HepG2 (cell line): ENCODE measurements around the gene MYO1G. TPM values are rescaled to one million over a fixed set of nuclear protein-coding genes. Genes with fewer than 3 reads are reported as not detected.
A peak's percentile ranks its signal among the peaks of the same experiment; 100 is the strongest.

Source experiments
- CEBPG ChIP-seq: IDR thresholded peaks from 2 replicates; pipeline ENCODE4 v1.6.1; 2016
- KLF15 ChIP-seq: sonication (generic); formaldehyde crosslinking; IDR thresholded peaks from 2 replicates; pipeline ENCODE4 v1.8.1; 2023; ENCODE audit warnings: borderline replicate concordance, mild to moderate bottlenecking, inconsistent platforms, missing genetic modification reagents, mixed read lengths
- POGZ ChIP-seq: sonication (generic); formaldehyde crosslinking; IDR thresholded peaks from 2 replicates; pipeline ENCODE4 v1.4.0; 2020; ENCODE audit warnings: mild to moderate bottlenecking, missing genetic modification reagents
- PTBP1 ChIP-seq: fragments of 200-400 bp; formaldehyde crosslinking; IDR thresholded peaks from 2 replicates; pipeline ENCODE4 v1.6.1; 2018; ENCODE audit warnings: low read length, low read depth; ENCODE audit not compliant: poor library complexity, severe bottlenecking
- RXRB ChIP-seq: IDR thresholded peaks from 2 replicates; pipeline ENCODE4 v1.6.1; 2016; ENCODE audit warnings: borderline replicate concordance, missing genetic modification reagents, missing compliant biosample characterization
- ZNF629 ChIP-seq: sonication (generic); formaldehyde crosslinking; conservative IDR thresholded peaks from 2 replicates; pipeline ENCODE4 v1.5.0; 2020; ENCODE audit warnings: missing genetic modification reagents
- ZNF749 ChIP-seq: sonication (generic); formaldehyde crosslinking; IDR thresholded peaks from 2 replicates; pipeline ENCODE4 v1.8.0; 2022; ENCODE audit warnings: mild to moderate bottlenecking, missing genetic modification reagents, moderate library complexity, borderline replicate concordance
- ZNF883 ChIP-seq: sonication (generic); formaldehyde crosslinking; IDR thresholded peaks from 2 replicates; pipeline ENCODE4 v1.5.1; 2020; ENCODE audit warnings: mild to moderate bottlenecking, missing genetic modification reagents; ENCODE audit errors: not compliant biosample characterization
- polyA plus RNA-seq, 8 experiments: library from polyadenylated mRNA; depleted of rRNA in 3 of 8; stranded (reverse) in 7 of 8; unstranded in 1 of 8; fragments of >200 nt; fragmentation: Illumina TruSeq in 4 of 8; extraction: Trizol in 4 of 8; gene quantifications; 2 replicates each; pipeline versions ENCODE4 v1.2.1 to v1.2.3, GENCODE V29; 2011 to 2016; ENCODE audit warnings: low read depth in 4 of 8, missing spikeins in 1 of 8, mixed read lengths in 1 of 8; ENCODE audit not compliant: insufficient read depth in 1 of 8
- total RNA-seq, 5 experiments: library from RNA; depleted of rRNA; stranded (reverse); fragments of >200 nt; fragmentation: Illumina TruSeq; extraction: Trizol; gene quantifications; 2 replicates each; pipeline ENCODE4 v1.2.3, GENCODE V29; 2016; ENCODE audit warnings: low read depth in 1 of 5
- TF ChIP-seq, protein P1 (sequence below): sonication (generic); formaldehyde crosslinking; IDR thresholded peaks from 2 replicates; pipeline ENCODE4 v1.5.1; 2020; ENCODE audit warnings: mild to moderate bottlenecking, moderate library complexity, missing genetic modification reagents
- TF ChIP-seq, protein P2 (sequence below): sonication (generic); formaldehyde crosslinking; conservative IDR thresholded peaks from 2 replicates; pipeline ENCODE4 v1.4.0; 2020; ENCODE audit warnings: missing genetic modification reagents
- TF ChIP-seq, protein P3 (sequence below): sonication (generic); formaldehyde crosslinking; IDR thresholded peaks from 2 replicates; pipeline ENCODE4 v1.8.0; 2023; ENCODE audit warnings: mild to moderate bottlenecking, missing genetic modification reagents
- TF ChIP-seq, protein P4 (sequence below): sonication (generic); formaldehyde crosslinking; IDR thresholded peaks from 2 replicates; pipeline ENCODE4 v1.5.0; 2020; ENCODE audit warnings: mild to moderate bottlenecking, missing genetic modification reagents, borderline replicate concordance

The MYO1G gene
- total and polyA plus RNA-seq, 2 of the 13 experiments (the other 11 are each of a cell fraction or from before 2014, with no cell fraction given), result 0.29 to 1.1 TPM

- TF ChIP-seq RXRB (CRISPR knock-in tag) (no peak), ZNF749 (CRISPR knock-in tag) (no peak), ZNF629 (CRISPR knock-in tag) (no peak), CEBPG (CRISPR knock-in tag) (peak; percentile 6; the same call in 1 of the 2 replicates), POGZ (CRISPR knock-in tag) (0 out of 2 replicates have a peak, but pooled peaks have one; percentile 21), ZNF883 (CRISPR knock-in tag) (no peak), KLF15 (no peak), PTBP1 (no peak)
- TF ChIP-seq, protein P1, sequence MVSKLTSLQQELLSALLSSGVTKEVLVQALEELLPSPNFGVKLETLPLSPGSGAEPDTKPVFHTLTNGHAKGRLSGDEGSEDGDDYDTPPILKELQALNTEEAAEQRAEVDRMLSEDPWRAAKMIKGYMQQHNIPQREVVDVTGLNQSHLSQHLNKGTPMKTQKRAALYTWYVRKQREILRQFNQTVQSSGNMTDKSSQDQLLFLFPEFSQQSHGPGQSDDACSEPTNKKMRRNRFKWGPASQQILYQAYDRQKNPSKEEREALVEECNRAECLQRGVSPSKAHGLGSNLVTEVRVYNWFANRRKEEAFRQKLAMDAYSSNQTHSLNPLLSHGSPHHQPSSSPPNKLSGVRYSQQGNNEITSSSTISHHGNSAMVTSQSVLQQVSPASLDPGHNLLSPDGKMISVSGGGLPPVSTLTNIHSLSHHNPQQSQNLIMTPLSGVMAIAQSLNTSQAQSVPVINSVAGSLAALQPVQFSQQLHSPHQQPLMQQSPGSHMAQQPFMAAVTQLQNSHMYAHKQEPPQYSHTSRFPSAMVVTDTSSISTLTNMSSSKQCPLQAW (CRISPR knock-in tag), result no peak
- TF ChIP-seq, protein P2, sequence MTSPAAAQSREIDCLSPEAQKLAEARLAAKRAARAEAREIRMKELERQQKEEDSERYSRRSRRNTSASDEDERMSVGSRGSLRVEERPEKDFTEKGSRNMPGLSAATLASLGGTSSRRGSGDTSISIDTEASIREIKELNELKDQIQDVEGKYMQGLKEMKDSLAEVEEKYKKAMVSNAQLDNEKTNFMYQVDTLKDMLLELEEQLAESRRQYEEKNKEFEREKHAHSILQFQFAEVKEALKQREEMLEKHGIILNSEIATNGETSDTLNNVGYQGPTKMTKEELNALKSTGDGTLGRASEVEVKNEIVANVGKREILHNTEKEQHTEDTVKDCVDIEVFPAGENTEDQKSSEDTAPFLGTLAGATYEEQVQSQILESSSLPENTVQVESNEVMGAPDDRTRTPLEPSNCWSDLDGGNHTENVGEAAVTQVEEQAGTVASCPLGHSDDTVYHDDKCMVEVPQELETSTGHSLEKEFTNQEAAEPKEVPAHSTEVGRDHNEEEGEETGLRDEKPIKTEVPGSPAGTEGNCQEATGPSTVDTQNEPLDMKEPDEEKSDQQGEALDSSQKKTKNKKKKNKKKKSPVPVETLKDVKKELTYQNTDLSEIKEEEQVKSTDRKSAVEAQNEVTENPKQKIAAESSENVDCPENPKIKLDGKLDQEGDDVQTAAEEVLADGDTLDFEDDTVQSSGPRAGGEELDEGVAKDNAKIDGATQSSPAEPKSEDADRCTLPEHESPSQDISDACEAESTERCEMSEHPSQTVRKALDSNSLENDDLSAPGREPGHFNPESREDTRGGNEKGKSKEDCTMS (CRISPR knock-in tag), result no peak
- TF ChIP-seq, protein P3, sequence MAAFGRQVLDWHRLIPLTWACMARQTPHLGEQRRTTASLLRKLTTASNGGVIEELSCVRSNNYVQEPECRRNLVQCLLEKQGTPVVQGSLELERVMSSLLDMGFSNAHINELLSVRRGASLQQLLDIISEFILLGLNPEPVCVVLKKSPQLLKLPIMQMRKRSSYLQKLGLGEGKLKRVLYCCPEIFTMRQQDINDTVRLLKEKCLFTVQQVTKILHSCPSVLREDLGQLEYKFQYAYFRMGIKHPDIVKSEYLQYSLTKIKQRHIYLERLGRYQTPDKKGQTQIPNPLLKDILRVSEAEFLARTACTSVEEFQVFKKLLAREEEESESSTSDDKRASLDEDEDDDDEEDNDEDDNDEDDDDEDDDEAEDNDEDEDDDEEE (CRISPR knock-in tag), result no peak
- TF ChIP-seq, protein P4, sequence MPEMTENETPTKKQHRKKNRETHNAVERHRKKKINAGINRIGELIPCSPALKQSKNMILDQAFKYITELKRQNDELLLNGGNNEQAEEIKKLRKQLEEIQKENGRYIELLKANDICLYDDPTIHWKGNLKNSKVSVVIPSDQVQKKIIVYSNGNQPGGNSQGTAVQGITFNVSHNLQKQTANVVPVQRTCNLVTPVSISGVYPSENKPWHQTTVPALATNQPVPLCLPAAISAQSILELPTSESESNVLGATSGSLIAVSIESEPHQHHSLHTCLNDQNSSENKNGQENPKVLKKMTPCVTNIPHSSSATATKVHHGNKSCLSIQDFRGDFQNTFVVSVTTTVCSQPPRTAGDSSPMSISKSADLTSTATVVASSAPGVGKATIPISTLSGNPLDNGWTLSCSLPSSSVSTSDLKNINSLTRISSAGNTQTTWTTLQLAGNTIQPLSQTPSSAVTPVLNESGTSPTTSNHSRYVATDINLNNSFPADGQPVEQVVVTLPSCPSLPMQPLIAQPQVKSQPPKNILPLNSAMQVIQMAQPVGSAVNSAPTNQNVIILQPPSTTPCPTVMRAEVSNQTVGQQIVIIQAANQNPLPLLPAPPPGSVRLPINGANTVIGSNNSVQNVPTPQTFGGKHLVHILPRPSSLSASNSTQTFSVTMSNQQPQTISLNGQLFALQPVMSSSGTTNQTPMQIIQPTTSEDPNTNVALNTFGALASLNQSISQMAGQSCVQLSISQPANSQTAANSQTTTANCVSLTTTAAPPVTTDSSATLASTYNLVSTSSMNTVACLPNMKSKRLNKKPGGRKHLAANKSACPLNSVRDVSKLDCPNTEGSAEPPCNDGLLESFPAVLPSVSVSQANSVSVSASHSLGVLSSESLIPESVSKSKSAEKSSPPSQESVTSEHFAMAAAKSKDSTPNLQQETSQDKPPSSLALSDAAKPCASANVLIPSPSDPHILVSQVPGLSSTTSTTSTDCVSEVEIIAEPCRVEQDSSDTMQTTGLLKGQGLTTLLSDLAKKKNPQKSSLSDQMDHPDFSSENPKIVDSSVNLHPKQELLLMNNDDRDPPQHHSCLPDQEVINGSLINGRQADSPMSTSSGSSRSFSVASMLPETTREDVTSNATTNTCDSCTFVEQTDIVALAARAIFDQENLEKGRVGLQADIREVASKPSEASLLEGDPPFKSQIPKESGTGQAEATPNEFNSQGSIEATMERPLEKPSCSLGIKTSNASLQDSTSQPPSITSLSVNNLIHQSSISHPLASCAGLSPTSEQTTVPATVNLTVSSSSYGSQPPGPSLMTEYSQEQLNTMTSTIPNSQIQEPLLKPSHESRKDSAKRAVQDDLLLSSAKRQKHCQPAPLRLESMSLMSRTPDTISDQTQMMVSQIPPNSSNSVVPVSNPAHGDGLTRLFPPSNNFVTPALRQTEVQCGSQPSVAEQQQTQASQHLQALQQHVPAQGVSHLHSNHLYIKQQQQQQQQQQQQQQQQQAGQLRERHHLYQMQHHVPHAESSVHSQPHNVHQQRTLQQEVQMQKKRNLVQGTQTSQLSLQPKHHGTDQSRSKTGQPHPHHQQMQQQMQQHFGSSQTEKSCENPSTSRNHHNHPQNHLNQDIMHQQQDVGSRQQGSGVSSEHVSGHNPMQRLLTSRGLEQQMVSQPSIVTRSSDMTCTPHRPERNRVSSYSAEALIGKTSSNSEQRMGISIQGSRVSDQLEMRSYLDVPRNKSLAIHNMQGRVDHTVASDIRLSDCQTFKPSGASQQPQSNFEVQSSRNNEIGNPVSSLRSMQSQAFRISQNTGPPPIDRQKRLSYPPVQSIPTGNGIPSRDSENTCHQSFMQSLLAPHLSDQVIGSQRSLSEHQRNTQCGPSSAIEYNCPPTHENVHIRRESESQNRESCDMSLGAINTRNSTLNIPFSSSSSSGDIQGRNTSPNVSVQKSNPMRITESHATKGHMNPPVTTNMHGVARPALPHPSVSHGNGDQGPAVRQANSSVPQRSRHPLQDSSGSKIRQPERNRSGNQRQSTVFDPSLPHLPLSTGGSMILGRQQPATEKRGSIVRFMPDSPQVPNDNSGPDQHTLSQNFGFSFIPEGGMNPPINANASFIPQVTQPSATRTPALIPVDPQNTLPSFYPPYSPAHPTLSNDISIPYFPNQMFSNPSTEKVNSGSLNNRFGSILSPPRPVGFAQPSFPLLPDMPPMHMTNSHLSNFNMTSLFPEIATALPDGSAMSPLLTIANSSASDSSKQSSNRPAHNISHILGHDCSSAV, result no peak
Measured at GRCh38 chr7:44999245-45000092, 20.7 kb upstream of the MYO1G start (continued).
